ENCODE measurements around the gene RIMKLA. TPM values are rescaled to one million over a fixed set of nuclear protein-coding genes. Genes with fewer than 3 reads are reported as not detected.

Gene RIMKLA
- total RNA-seq, 4 donors from 2014 or later: 0.27 to 1.7 (median 1.0) TPM

- H3K4me1 ChIP-seq: peaks cover 0 to 4% (median 0%) of the 10 kb centered on the region in 4 donors
- no peak for DNase-seq
- no peaks in the 10 kb centered on the region for H3K27me3 ChIP-seq
- H3K27ac ChIP-seq: no peak overlapping the region
- H3K36me3 ChIP-seq: no peaks in the 10 kb centered on the region
- no peak overlapping the region for H3K4me3 ChIP-seq
- TF ChIP-seq CTCF (IDR thresholded peaks at IDR 0.05) (no peak), POLR2A (IDR thresholded peaks at IDR 0.05) (no peak)
- H3K9me3 ChIP-seq: no peaks in the 10 kb centered on the region
Observed at GRCh38 chr1:42372796-42373195, 7.8 kb upstream of the RIMKLA start.

- no peak for DNase-seq
- no peaks in the 10 kb centered on the region for H3K36me3 ChIP-seq
- peak overlapping the region in 1 of 4 donors; percentile 42 for H3K27ac ChIP-seq
Observed at GRCh38 chr1:42379794-42380585, 602 bp upstream of the RIMKLA start.

DNA sequence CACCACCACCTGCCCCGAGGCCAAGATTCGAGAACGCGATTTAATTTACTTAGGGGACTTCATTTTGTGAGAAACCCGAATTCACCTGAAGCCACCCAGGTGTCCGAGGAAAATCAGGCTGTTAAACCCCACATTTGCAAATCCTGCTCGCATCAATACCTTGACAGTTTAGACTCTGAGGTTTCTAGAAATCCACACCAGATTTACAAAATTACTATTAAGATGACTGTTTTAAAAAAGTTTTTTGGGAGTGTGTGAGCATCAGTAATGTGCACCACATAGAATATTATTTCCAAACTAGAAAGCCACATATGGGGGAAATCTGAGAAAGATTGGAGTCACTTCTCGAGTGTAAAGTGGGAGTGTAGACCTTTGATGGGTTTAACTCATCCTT, 685 bp downstream of the RIMKLA start:
- TF ChIP-seq POLR2A (IDR thresholded peaks at IDR 0.05) (no peak), CTCF (IDR thresholded peaks at IDR 0.05) (no peak)
- Histone ChIP-seq H3K27me3 (no peaks in the 10 kb centered on the region), H3K9me3 (no peaks in the 10 kb centered on the region), H3K36me3 (no peaks in the 10 kb centered on the region), H3K4me1 (peaks cover 0 to 12% (median 4%) of the 10 kb centered on the region in 4 donors), H3K4me3 (peak overlapping the region; percentile 38 to 76 (median 66)), H3K27ac (no peak overlapping the region)
- no peak for DNase-seq

More at GRCh38 chr1:42379794-42380585, 602 bp upstream of the RIMKLA start:
- Histone ChIP-seq H3K27me3 (no peaks in the 10 kb centered on the region), H3K9me3 (no peaks in the 10 kb centered on the region), H3K4me3 (peak overlapping the region; percentile 38 to 76 (median 66)), H3K4me1 (peaks cover 0 to 12% (median 4%) of the 10 kb centered on the region in 4 donors)
- TF ChIP-seq CTCF (IDR thresholded peaks at IDR 0.05): no peak

GRCh38 chr1:42385283-42385682, 4.7 kb downstream of the RIMKLA start:
- no peak overlapping the region for H3K4me3 ChIP-seq
- H3K27me3 ChIP-seq: no peaks in the 10 kb centered on the region
- TF ChIP-seq POLR2A (IDR thresholded peaks at IDR 0.05) (no peak), CTCF (IDR thresholded peaks at IDR 0.05) (no peak)
- H3K36me3 ChIP-seq: no peaks in the 10 kb centered on the region
- peaks cover 0 to 9% (median 4%) of the 10 kb centered on the region in 4 donors for H3K4me1 ChIP-seq
- no peak for DNase-seq
- no peaks in the 10 kb centered on the region for H3K9me3 ChIP-seq
- no peak overlapping the region for H3K27ac ChIP-seq

DNA sequence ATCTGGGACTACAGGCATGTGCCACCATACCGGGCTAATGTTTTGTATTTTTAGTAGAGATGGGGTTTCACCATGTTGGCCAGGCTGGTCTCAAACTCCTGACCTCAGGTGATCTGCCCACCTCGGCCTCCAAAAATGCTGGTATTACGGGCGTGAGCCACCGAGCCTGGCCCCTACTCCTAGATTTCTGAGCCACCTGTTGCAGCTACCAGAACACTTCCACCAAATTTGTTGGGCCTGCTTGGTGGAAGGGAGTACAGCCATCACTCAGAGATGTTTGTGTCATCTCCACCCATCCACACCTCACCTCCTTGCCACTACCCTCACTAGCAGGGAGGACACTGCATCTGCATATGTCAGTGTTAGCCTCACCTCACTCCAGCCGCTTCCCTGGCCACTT, 5.5 kb downstream of the RIMKLA start:
- TF ChIP-seq POLR2A (IDR thresholded peaks at IDR 0.05) (no peak), CTCF (IDR thresholded peaks at IDR 0.05) (no peak)

More for the DNA sequence above, 5.5 kb downstream of the RIMKLA start:
- H3K4me3 ChIP-seq: no peak overlapping the region
- H3K27ac ChIP-seq: no peak overlapping the region
- H3K4me1 ChIP-seq: peaks cover 0 to 5% (median under 1%) of the 10 kb centered on the region in 4 donors
- H3K36me3 ChIP-seq: no peaks in the 10 kb centered on the region
- H3K27me3 ChIP-seq: no peaks in the 10 kb centered on the region
- H3K9me3 ChIP-seq: no peaks in the 10 kb centered on the region
- DNase-seq: no peak

Data from Peyer's patch (tissue), 4 donors.